ENCODE measurements around the gene PRR14.
"Not testable (repeated sequence)": the region's sequence is repeated elsewhere in the genome, so short reads cannot be mapped to it uniquely, and the experiment has no call there.

Gene PRR14

GRCh38 chr16:30692396-30693064 lies 41.8 kb downstream of the PRR14 start:
- DNase-seq (ENCODE audit: low spot score), result no peak

GRCh38 chr16:30694926-30695693 lies 44.4 kb downstream of the PRR14 start:
- no peak for DNase-seq (ENCODE audit: low spot score)

GRCh38 chr16:30696646-30697045 lies 45.9 kb downstream of the PRR14 start:
- DNase-seq (ENCODE audit: low spot score), result not testable (repeated sequence)

GRCh38 chr16:30697264-30698138 lies 46.7 kb downstream of the PRR14 start:
- peak; percentile 96 for DNase-seq (ENCODE audit: low spot score)

GRCh38 chr16:30698139-30698815 lies 47.5 kb downstream of the PRR14 start:
- DNase-seq (ENCODE audit: low spot score), result peak; percentile 100

- DNase-seq (ENCODE audit: low spot score), result peak; percentile 84
Measured at GRCh38 chr16:30698816-30699614, 48.3 kb downstream of the PRR14 start, which contains the start of gene SRCAP. Gene SRCAP, plus strand, starts transcription at chr16:30699171. Its CDS starts 1,654 bp downstream, at chr16:30700825.

GRCh38 chr16:30699615-30700099 lies 48.9 kb downstream of the PRR14 start:
- DNase-seq (ENCODE audit: low spot score), result no peak

- no peak for DNase-seq (ENCODE audit: low spot score)
Measured at GRCh38 chr16:30700491-30700890, 49.7 kb downstream of the PRR14 start.

- DNase-seq (ENCODE audit: low spot score), result no peak
Measured at GRCh38 chr16:30700971-30701370, 50.2 kb downstream of the PRR14 start.

GRCh38 chr16:30703071-30703470 lies 52.3 kb downstream of the PRR14 start:
- not testable (repeated sequence) for DNase-seq (ENCODE audit: low spot score)

GRCh38 chr16:30703971-30704370 lies 53.2 kb downstream of the PRR14 start:
- DNase-seq (ENCODE audit: low spot score), result no peak

Measured in hepatic stellate cell (primary cell).